Raji (cell line): ENCODE data around the gene VSIG2.

Experiments
- POLR2A ChIP-seq: IDR thresholded peaks from 2 replicates; pipeline ENCODE4 v1.6.1; 2011; ENCODE audit warnings: low read depth, low read length, control low read depth; ENCODE audit not compliant: insufficient read depth

VSIG2 gene

DNA sequence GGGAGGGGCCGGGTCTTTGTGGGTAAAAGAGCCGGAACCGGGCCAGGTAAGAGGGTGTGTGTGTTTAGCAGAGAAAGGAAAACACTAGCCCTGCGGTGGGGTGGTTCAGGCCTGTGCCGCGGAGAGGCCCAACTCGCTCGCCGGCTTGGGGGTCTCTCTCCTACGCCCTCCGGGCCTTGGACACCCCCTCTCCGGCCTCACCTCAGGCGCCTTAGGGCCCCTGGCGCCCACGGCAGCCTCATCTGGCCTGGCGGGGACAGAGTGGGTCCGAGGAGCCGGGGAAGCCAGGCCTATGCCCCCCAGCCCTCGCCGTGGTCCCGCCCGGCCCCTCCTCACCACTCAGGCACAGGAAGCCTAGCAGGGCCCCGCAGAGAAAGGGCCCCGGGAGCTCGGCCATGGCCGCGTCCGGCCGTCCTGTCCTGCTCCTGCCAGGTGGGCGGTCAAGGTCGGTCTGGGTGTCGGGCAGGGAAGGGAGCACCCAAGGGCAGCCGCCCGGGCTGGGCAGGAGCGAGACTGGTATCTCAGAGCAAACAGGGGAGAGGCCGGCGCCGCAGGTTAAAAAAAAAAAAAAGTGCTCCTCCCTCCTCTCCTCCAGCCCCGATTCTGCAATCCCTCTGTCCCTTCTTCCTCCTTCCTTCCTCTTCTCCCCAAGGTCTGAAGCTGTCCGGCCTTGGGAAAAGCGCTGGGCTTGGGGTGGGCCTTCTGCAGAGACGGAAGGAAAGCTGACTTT lies at the start of gene VSIG2:
VSIG2 (minus strand) TSS at position 515 of the 730 bp plus-strand sequence; CDS start at position 397, 118 bp downstream.
- TF ChIP-seq POLR2A, result no peak

GRCh38 chr11:124801014-124801413 lies 49.0 kb upstream of the VSIG2 start:
- TF ChIP-seq POLR2A, result no peak

- peak; percentile 86; the same call in 1 of the 2 replicates for TF ChIP-seq POLR2A
Measured at GRCh38 chr11:124800226-124800929, 48.3 kb upstream of the VSIG2 start, which contains the start of gene MSANTD2. MSANTD2 (minus strand) TSS chr11:124800406; CDS start chr11:124800380, 26 bp downstream.

- TF ChIP-seq POLR2A, result no peak
Measured at GRCh38 chr11:124799348-124800225, 47.5 kb upstream of the VSIG2 start.

DNA sequence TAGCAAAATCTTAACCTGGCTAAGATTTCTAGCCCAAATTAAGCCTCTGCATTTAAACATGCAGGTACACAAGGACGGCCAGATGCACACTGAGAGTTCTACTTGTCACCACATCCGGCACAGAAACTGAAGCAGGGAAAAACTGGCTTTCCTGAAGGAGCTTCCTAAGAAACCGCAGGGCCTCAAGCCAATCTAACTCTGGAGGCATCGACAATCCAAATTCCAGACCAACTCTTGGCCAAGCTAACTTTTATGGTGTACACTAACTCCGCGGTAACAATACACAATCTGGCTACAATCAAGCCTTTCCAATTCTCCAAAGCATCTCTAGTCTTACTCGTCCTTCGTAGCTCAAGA lies 46.9 kb upstream of the VSIG2 start:
- TF ChIP-seq POLR2A, result no peak

DNA sequence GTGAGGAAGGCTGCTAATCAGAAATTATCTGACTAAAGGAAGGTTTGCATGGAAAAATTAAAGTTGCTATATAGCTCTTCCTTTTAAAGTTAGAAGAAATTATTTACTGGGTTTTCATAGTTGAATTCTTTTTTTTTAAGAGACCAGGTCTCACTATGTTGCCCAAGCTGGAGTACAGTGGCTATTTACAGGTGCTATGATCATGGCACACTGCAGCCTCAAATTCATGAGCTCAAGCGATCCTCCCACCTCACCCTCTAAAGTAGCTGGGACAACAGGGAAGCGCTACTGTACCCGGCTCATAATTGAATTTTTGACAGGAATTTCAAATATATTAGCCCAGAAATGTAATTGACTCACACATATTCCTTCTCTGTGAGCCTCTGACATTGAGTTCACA lies 44.3 kb upstream of the VSIG2 start:
- no peak for TF ChIP-seq POLR2A

GRCh38 chr11:124793466-124794278 lies 41.6 kb upstream of the VSIG2 start:
- no peak for TF ChIP-seq POLR2A

- no peak for TF ChIP-seq POLR2A
Measured at GRCh38 chr11:124791626-124792341, 39.7 kb upstream of the VSIG2 start.

DNA sequence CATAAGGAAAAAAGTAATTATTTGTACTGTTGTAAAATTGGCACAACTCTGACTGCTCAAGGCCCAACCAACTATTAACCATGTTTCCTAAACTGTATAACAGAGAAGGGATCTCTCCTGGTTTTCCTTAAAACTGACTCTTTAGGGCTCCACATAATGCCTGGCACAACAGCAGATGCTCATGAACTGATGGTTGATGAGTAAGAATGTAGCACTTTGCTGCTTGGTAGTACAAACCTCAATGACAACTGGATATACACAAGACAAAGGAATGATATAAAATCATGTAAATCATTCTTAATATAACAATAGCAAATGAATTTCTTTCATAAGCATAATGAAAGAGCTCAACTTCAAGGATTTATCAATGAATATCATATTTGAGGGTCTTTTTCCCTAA lies 36.5 kb upstream of the VSIG2 start:
- TF ChIP-seq POLR2A, result no peak

DNA sequence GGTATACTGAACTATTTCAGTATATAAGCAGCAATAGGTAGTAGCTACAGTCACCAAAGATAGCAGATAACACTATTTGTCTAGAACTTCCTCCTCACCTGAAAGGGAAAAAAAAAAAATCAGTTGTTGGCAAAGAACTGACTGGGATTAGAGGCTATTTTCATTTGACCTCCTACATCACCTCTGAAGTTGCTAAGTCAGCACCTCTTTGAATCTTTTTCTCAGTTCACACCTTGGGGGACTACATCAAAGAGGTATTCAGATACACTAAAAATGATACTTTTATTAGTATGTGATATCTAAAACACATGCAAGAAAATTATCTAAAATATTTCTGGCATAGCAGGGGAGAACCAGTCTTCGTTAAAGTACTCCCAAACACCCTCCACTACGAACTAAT lies 32.0 kb upstream of the VSIG2 start:
- no peak for TF ChIP-seq POLR2A

- no peak for TF ChIP-seq POLR2A
Measured at GRCh38 chr11:124783002-124783401, 30.9 kb upstream of the VSIG2 start.

DNA sequence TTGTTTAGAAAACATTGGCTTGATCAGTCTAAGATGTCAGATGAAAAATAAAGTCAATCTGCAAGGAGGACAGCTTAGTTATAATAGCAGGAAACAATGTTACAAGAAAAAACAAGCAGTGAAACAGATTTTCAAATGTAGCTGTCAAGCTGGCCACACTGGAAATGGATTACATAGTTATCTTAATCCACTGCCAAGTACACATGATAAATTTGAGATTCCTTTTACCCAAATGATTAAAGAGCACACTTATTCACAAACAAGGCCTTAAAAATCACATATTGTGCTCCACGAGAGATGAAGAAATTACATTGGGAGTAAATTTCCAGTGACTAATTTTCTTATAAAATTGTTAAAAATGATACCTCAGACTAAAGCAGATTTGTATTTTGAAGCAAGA lies 27.5 kb upstream of the VSIG2 start:
- no peak for TF ChIP-seq POLR2A

DNA sequence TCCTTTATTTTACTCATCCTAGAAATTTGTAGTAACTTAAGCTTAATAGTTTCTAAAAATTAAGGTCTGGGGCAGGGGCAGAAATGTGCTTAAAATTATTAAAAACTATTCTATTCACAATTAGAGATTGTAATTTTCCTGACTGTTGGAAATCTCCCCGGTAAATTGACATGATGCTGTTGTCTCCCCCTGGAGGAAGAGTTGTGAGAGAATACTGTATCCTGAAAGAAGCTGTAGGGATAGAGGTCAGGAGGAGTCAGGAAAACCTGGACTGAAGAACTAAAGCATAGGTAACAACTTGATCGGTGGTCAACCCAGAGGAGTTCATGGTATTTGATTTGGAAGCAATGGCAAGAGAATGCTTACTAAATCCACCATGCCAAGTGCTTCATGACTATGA lies 26.2 kb upstream of the VSIG2 start:
- no peak for TF ChIP-seq POLR2A

- TF ChIP-seq POLR2A, result no peak
Measured at GRCh38 chr11:124776865-124777645, 25.0 kb upstream of the VSIG2 start.
